ENCODE measurements around the gene CYP46A1. TPM values are rescaled to one million over a fixed set of nuclear protein-coding genes. Genes with fewer than 3 reads are reported as not detected.
"Not testable (repeated sequence)": the region's sequence is repeated elsewhere in the genome, so short reads cannot be mapped to it uniquely, and the experiment has no call there.

Gene CYP46A1
- total RNA-seq (1 to 10 TPM; 1.0 to 2.1 (median 1.7) TPM), polyA plus RNA-seq (1 to 10 TPM; 3.5 to 5.2 TPM)

DNA sequence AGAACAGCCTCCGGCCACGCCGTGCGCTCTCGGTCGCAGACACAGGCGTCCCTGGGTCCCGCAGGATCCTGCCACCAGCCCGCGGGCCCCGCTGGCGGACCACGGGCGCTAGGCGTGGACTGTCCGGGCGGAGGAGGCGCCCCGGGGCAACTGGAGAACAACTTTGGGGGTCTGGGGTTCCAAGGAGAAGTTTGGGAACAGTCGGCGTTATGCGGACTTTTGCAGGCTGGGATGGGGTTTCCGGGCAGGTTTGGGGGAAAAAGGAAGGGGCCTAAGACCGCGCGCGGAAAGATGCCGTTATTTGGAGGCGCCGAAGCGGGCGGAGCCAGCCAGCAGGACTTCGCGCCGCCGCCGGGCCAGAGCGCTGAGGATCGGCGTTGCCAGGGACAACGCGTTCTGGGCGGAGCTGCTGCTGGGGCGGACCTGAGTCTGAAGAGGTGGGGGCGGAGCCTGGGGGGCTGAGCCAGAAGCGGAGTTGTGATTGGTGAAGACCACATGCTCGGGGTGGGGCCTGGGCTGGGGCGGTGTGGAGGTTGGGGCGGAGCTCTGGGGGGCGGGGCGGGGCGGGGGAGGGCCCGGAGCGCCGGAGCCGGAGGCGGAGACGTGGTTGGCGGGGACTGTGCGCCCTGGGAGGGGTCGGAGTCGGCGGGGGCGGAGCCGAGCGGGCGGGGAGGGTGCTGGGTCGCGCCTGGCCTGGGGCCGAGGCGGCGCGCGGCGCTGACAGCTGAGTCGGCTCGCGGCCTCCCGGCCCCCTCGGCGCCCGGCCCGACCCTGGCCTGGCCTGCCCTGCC, at the start of gene CYP46A1:
Gene CYP46A1 (plus strand): TSS at position 680 of the 791 bp plus-strand sequence. CDS start 120 bp downstream, outside the sequence.
- DNase-seq (peak; percentile 97 to 100 (median 100)), ATAC-seq (peak; percentile 92 to 97 (median 94)), FAIRE-seq (no peak)
- no peaks in the 10 kb centered on the region for H3K9me3 ChIP-seq
- H3K36me3 ChIP-seq, result no peaks in the 10 kb centered on the region
- intact Hi-C loops (cut with DNase I), result no loop called here
- peak within 1 kb of the TSS; percentile 67 to 89 (median 80) for H3K4me3 ChIP-seq
- H3K4me1 ChIP-seq, result peaks cover 0 to 6% (median 4%) of the 10 kb centered on the region in 3 donors
- WGBS, 2 donors, result 0 to 1% methylated on average over 56 to 82 of the region's 83 CpGs
- peak within 1 kb of the TSS; percentile 31 to 65 (median 60) for H3K27ac ChIP-seq
- TF ChIP-seq, protein P1, sequence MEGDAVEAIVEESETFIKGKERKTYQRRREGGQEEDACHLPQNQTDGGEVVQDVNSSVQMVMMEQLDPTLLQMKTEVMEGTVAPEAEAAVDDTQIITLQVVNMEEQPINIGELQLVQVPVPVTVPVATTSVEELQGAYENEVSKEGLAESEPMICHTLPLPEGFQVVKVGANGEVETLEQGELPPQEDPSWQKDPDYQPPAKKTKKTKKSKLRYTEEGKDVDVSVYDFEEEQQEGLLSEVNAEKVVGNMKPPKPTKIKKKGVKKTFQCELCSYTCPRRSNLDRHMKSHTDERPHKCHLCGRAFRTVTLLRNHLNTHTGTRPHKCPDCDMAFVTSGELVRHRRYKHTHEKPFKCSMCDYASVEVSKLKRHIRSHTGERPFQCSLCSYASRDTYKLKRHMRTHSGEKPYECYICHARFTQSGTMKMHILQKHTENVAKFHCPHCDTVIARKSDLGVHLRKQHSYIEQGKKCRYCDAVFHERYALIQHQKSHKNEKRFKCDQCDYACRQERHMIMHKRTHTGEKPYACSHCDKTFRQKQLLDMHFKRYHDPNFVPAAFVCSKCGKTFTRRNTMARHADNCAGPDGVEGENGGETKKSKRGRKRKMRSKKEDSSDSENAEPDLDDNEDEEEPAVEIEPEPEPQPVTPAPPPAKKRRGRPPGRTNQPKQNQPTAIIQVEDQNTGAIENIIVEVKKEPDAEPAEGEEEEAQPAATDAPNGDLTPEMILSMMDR (IDR thresholded peaks at IDR 0.05), result no peak
- no peaks in the 10 kb centered on the region for H3K27me3 ChIP-seq

DNA sequence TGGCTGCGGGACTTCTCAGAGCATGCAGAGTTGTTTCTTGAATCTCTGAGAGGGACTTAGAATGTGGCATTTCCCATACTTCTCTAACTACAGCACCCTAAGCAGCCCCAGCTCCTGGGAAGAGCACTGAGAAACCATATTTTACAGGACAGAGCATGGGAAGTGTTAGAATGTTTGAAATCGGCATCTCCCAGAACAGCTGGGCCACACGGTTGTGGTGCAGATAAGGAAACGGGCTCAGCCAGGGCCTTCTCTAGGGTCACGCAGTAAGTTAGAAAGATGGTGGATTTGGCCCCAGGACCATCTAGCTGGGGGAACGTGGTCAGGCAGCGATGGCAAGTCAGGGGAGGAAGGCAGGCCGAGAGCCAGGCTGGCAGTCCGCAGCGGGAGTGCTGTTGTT, 49.7 kb upstream of the CYP46A1 start:
- TF ChIP-seq, protein P1 (IDR thresholded peaks at IDR 0.05), result no peak
- no peak overlapping the region for H3K4me3 ChIP-seq
- no peaks in the 10 kb centered on the region for H3K27me3 ChIP-seq
- DNase-seq (no peak), FAIRE-seq (no peak), ATAC-seq (no peak)
- no peaks in the 10 kb centered on the region for H3K9me3 ChIP-seq
- H3K4me1 ChIP-seq, result no peaks in the 10 kb centered on the region
- no peak overlapping the region for H3K27ac ChIP-seq
- no peaks in the 10 kb centered on the region for H3K36me3 ChIP-seq
- intact Hi-C loops (cut with DNase I), result loop anchor here in 1 of 3 donors (10.0 kb wide), 1 partner anchor 110 kb away; no protein-coding TSS in a partner anchor
- 83 to 84% methylated on average over 10 of the region's 10 CpGs for WGBS, 2 donors

DNA sequence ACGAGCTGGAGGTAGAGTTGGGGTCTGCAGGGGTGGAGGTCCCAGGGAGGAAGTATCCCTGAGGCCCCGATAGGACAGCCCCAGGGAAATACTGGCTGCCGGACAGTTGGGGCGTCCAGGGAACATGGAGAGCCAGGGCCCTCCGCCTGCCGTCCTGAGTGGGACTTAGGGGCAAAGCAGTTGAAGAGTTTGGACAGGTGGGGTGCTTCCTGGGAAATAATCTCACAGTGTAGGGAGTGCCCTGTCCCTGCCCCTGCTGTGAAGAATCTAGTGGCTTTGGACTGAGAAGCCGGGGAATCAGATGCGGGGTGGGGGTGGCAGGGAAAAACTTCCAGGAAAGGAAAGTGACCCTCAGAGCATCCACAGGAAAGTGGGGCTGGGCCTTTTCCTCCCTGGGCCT, 49.0 kb upstream of the CYP46A1 start:
- FAIRE-seq (no peak), ATAC-seq (no peak), DNase-seq (no peak)
- Histone ChIP-seq H3K36me3 (no peaks in the 10 kb centered on the region), H3K27me3 (no peaks in the 10 kb centered on the region), H3K9me3 (no peaks in the 10 kb centered on the region), H3K4me1 (no peaks in the 10 kb centered on the region), H3K27ac (no peak overlapping the region), H3K4me3 (no peak overlapping the region)
- intact Hi-C loops (cut with DNase I), result loop anchor here in 1 of 3 donors (10.0 kb wide), 1 partner anchor 110 kb away; no protein-coding TSS in a partner anchor
- TF ChIP-seq, protein P1 (IDR thresholded peaks at IDR 0.05), result no peak
- WGBS, 2 donors, result 80 to 81% methylated on average over 8 of the region's 8 CpGs

DNA sequence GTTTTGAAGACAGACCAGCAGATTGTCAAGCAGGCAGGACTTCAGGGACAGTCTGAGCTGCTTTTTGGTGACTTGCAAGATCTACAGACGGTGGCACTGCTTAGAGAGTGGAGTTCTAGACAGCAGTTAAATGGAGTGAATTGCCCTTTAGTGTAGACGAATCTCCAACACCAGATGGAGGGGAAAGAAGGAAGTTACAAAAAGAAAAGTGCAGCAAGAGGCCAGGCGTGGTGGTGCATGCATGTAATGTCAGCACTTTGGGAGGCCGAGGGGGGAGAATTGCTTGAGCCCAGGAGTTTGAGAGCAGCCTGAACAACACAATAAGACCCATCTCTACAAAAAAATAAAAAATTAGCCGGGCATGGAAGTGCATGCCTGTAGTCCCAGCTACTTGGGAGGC, 47.6 kb upstream of the CYP46A1 start:
- Histone ChIP-seq H3K4me3 (no peak overlapping the region), H3K9me3 (no peaks in the 10 kb centered on the region), H3K36me3 (no peaks in the 10 kb centered on the region), H3K4me1 (no peaks in the 10 kb centered on the region), H3K27me3 (no peaks in the 10 kb centered on the region), H3K27ac (no peak overlapping the region)
- WGBS, 2 donors, result 67 to 85% methylated on average over 5 of the region's 5 CpGs
- no peak for ATAC-seq
- FAIRE-seq, result no peak
- TF ChIP-seq, protein P1 (IDR thresholded peaks at IDR 0.05), result no peak
- intact Hi-C loops (cut with DNase I), result loop anchor here in 1 of 3 donors (10.0 kb wide), 1 partner anchor 112 kb away; no protein-coding TSS in a partner anchor
- DNase-seq, result no peak

DNA sequence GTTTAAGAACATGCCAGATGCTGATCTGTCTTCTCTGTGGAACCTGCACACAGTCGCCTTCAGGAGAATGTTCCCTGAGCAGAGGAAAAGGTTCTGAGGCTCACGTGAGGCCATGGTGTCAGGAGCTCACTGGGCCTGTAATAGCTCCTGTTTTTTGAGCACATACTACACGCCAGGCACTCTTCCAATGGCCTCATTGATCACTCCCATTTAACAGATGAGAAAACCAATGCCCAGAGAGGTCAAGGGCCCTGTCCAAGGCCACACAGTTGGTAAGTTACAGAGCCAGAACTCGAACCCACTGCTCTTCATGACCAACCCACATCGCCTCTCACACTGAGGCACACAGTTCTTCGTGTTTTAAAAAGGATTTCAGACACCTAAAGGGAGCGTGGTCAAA, 46.5 kb upstream of the CYP46A1 start:
- Histone ChIP-seq H3K36me3 (no peaks in the 10 kb centered on the region), H3K27me3 (no peaks in the 10 kb centered on the region), H3K9me3 (no peaks in the 10 kb centered on the region), H3K4me3 (no peak overlapping the region), H3K27ac (no peak overlapping the region), H3K4me1 (no peaks in the 10 kb centered on the region)
- DNase-seq (no peak), ATAC-seq (no peak), FAIRE-seq (no peak)
- TF ChIP-seq, protein P1 (IDR thresholded peaks at IDR 0.05), result no peak
- WGBS, 2 donors, result 80 to 89% methylated on average over 7 of the region's 7 CpGs
- intact Hi-C loops (cut with DNase I), result loop anchor here in 1 of 3 donors (10.0 kb wide), 1 partner anchor 113 kb away; no protein-coding TSS in a partner anchor

DNA sequence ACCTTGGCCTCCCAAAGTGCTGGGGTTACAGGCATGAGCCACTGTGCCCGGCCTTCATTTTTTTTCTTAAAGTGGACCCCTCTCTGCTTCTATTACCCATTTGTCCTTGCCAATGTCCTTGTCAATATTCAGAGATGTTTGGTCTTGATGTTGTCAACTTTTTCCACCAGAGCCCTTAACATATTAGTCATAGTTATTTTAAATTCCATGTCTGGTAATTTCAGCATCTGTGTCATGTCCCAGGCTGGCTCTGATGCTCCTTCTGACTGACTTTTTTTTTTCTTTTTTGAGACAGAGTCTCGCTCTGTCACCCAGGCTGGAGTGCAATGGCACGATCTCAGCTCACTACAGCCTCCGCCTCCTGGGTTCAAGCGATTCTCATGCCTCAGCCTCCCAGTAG, 41.3 kb upstream of the CYP46A1 start:
- H3K4me3 ChIP-seq; H3K36me3 ChIP-seq; DNase-seq; H3K27ac ChIP-seq; intact Hi-C loops (cut with DNase I); H3K4me1 ChIP-seq; H3K27me3 ChIP-seq; ATAC-seq; H3K9me3 ChIP-seq; FAIRE-seq: not testable (repeated sequence)
- WGBS, 2 donors, result 94 to 97% methylated on average over 5 of the region's 5 CpGs
